Fibroblast of lung (primary cell): ENCODE data around the gene FOXK2. TPM values are rescaled to one million over a fixed set of nuclear protein-coding genes. Genes with fewer than 3 reads are reported as not detected.
"Not testable (repeated sequence)": the region's sequence is repeated elsewhere in the genome, so short reads cannot be mapped to it uniquely, and the experiment has no call there.

Experiments
- DNase-seq, 2 donors: peaks; one replicate each; pipeline versions ENCODE4 v3.0.0 to v3.0.0-alpha.2; 2010; ENCODE audit warnings: low read depth in 2 of 2
- H2AFZ ChIP-seq: 2 replicates; pipeline ENCODE4 v1.5.1; 2012; ENCODE audit warnings: low read length, control low read depth, inconsistent platforms
- H3K27ac ChIP-seq: 2 replicates; pipeline ENCODE4 v1.5.1; 2011; ENCODE audit warnings: low read length, control low read depth; ENCODE audit not compliant: insufficient read depth
- H3K27me3 ChIP-seq: 2 replicates; pipeline ENCODE4 v1.5.1; 2011; ENCODE audit warnings: mild to moderate bottlenecking, low read length; ENCODE audit not compliant: control insufficient read depth, insufficient read depth
- H3K36me3 ChIP-seq: 2 replicates; pipeline ENCODE4 v1.5.1; 2011; ENCODE audit warnings: low read length; ENCODE audit not compliant: control insufficient read depth, insufficient read depth
- H3K4me1 ChIP-seq: 2 replicates; pipeline ENCODE4 v1.5.1; 2011; ENCODE audit warnings: low read length; ENCODE audit not compliant: control insufficient read depth, insufficient read depth; ENCODE audit errors: extremely low read depth
- H3K4me2 ChIP-seq: 2 replicates; pipeline ENCODE4 v1.5.1; 2011; ENCODE audit warnings: low read length, control low read depth; ENCODE audit not compliant: insufficient read depth; ENCODE audit errors: extremely low read depth
- H3K4me3 ChIP-seq, 4 experiments: fragments of 200-600 bp in 1 of 4; sonication (generic) in 1 of 4; replicated peaks in 1 of 4; 2 replicates each; pipeline ENCODE4 v1.5.1; 2011 to 2016; ENCODE audit warnings: low read length in 4 of 4, low read depth in 3 of 4, mild to moderate bottlenecking in 3 of 4, control low read depth in 2 of 4, inconsistent platforms in 1 of 4, mixed read lengths in 1 of 4; ENCODE audit not compliant: insufficient read depth in 1 of 4; ENCODE audit errors: control extremely low read depth in 1 of 4
- H3K79me2 ChIP-seq: 2 replicates; pipeline ENCODE4 v1.5.1; 2012; ENCODE audit warnings: mild to moderate bottlenecking, low read length, inconsistent platforms; ENCODE audit not compliant: control insufficient read depth, insufficient read depth
- H3K9ac ChIP-seq: 2 replicates; pipeline ENCODE4 v1.5.1; 2011; ENCODE audit warnings: mild to moderate bottlenecking, low read length, control low read depth; ENCODE audit not compliant: insufficient read depth
- H3K9me3 ChIP-seq: 2 replicates; pipeline ENCODE4 v1.5.1; 2012; ENCODE audit warnings: low read depth, low read length; ENCODE audit not compliant: control insufficient read depth, insufficient read depth
- H4K20me1 ChIP-seq: 2 replicates; pipeline ENCODE4 v1.5.1; 2011; ENCODE audit warnings: low read length; ENCODE audit not compliant: control insufficient read depth, insufficient read depth; ENCODE audit errors: extremely low read depth
- EZH2 ChIP-seq: IDR thresholded peaks from 2 replicates; pipeline ENCODE4 v1.5.1; 2012; ENCODE audit warnings: low read length, control low read depth, mild to moderate bottlenecking; ENCODE audit errors: missing control alignments
- polyA plus RNA-seq, 2 donors: library from polyadenylated mRNA; depleted of rRNA in 1 of 2; stranded (reverse) in 1 of 2; unstranded in 1 of 2; fragments of >200 nt; gene quantifications; 2 replicates each; pipeline ENCODE4 v1.2.1, GENCODE V29; 2011 to 2012; ENCODE audit warnings: missing spikeins in 1 of 2
- total RNA-seq: library from RNA; depleted of rRNA; stranded (reverse); fragments of >200 nt; gene quantifications from 2 replicates; pipeline ENCODE4 v1.2.1, GENCODE V29; 2014
- TF ChIP-seq, protein P1 (sequence below), 2 donors: IDR thresholded peaks in 1 of 2; conservative IDR thresholded peaks in 1 of 2; 1 replicate in 1 of 2; 2 replicates in 1 of 2; pipeline ENCODE4 v1.5.1; 2011 to 2012; ENCODE audit warnings: low read length in 2 of 2, control low read depth in 1 of 2, inconsistent platforms in 1 of 2, low read depth in 1 of 2, mild to moderate bottlenecking in 1 of 2

Gene FOXK2
- total and polyA plus RNA-seq, 2 donors (not counting 1 experiment from before 2014, with no cell fraction given) = 23.5 to 33.2 TPM

DNA sequence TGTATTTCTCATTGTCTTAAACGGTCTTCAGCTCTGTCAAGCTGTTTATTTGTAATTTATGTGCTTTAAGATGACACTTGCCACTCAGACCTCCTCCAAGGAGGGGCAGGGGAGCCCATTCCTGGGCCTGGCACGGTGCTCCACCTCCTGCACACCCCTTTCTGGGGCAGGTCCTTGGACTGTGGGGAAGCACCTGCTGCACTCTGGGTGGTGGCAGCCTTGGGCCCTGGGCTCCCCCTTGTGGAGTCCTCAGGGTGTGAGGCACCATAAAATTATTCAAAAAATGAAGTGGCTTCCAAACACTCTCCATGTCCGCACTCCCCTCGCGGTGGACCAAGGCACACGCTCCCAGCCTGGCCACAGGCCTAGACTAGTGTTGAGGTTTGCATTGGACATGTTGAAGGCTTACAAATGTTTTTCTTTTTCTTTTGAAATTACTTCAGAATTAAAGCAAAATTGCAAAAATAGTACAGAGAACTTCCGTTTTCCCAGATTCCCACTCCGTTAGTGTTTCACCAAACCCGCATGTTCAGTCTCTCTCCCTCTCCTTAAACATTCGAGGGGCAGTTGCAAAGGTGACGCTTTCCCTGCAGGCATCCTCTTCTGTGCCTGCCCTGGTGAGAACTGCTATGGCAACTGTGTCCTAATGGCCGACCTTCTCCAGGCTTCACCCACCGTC lies 32.4 kb downstream of the FOXK2 start:
- Histone ChIP-seq H3K79me2 (peaks cover 61% of the 10 kb centered on the region), H3K9me3 (no peaks in the 10 kb centered on the region), H3K9ac (no peak overlapping the region), H3K36me3 (no peaks in the 10 kb centered on the region), H3K4me3 (no peak overlapping the region), H3K27ac (no peak overlapping the region), H3K4me1 (peaks cover 3% of the 10 kb centered on the region), H3K27me3 (no peaks in the 10 kb centered on the region), H2AFZ (no peak overlapping the region), H3K4me2 (no peak overlapping the region), H4K20me1 (peaks cover 4% of the 10 kb centered on the region)
- DNase-seq = peak; percentile 69 to 75
- TF ChIP-seq, protein P1, sequence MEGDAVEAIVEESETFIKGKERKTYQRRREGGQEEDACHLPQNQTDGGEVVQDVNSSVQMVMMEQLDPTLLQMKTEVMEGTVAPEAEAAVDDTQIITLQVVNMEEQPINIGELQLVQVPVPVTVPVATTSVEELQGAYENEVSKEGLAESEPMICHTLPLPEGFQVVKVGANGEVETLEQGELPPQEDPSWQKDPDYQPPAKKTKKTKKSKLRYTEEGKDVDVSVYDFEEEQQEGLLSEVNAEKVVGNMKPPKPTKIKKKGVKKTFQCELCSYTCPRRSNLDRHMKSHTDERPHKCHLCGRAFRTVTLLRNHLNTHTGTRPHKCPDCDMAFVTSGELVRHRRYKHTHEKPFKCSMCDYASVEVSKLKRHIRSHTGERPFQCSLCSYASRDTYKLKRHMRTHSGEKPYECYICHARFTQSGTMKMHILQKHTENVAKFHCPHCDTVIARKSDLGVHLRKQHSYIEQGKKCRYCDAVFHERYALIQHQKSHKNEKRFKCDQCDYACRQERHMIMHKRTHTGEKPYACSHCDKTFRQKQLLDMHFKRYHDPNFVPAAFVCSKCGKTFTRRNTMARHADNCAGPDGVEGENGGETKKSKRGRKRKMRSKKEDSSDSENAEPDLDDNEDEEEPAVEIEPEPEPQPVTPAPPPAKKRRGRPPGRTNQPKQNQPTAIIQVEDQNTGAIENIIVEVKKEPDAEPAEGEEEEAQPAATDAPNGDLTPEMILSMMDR (conservative IDR thresholded peaks at IDR 0.05 in 1 of 2, IDR thresholded peaks at IDR 0.05 in 1 of 2; ENCODE audit: low read depth in 1 of 2, low read length in 2 of 2) = peak; percentile 64 to 79
- no peak for TF ChIP-seq EZH2

DNA sequence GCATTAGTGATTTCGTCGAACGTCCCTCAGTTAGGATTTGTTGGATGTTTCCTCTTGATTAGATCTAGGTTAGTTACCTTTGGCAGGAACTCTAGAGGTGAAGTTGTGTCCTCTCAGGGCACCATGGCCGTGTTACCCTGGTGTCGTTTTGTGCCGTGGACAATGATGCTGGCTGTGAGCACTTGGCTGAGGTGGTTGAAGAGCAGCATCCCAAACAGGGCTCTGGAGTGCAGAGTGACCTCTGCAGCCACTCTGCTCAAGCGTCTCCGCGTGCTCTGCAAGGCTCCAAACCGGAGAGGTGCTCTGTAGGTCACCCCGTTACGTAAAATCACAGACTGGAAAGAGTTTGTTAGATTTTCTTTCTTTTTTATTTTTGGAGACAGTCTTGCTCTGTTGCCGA lies 33.0 kb downstream of the FOXK2 start:
- no peak overlapping the region for H3K9ac ChIP-seq
- H3K27ac ChIP-seq = no peak overlapping the region
- no peaks in the 10 kb centered on the region for H3K27me3 ChIP-seq
- no peak overlapping the region for H2AFZ ChIP-seq
- H3K4me1 ChIP-seq = peaks cover 3% of the 10 kb centered on the region
- H3K9me3 ChIP-seq = no peaks in the 10 kb centered on the region
- TF ChIP-seq, protein P1 (conservative IDR thresholded peaks at IDR 0.05 in 1 of 2, IDR thresholded peaks at IDR 0.05 in 1 of 2; ENCODE audit: low read depth in 1 of 2, low read length in 2 of 2) = no peak
- no peak for TF ChIP-seq EZH2
- no peak for DNase-seq
- peaks cover 61% of the 10 kb centered on the region for H3K79me2 ChIP-seq
- peaks cover 4% of the 10 kb centered on the region for H4K20me1 ChIP-seq
- no peak overlapping the region for H3K4me3 ChIP-seq
- H3K36me3 ChIP-seq = no peaks in the 10 kb centered on the region
- H3K4me2 ChIP-seq = no peak overlapping the region

DNA sequence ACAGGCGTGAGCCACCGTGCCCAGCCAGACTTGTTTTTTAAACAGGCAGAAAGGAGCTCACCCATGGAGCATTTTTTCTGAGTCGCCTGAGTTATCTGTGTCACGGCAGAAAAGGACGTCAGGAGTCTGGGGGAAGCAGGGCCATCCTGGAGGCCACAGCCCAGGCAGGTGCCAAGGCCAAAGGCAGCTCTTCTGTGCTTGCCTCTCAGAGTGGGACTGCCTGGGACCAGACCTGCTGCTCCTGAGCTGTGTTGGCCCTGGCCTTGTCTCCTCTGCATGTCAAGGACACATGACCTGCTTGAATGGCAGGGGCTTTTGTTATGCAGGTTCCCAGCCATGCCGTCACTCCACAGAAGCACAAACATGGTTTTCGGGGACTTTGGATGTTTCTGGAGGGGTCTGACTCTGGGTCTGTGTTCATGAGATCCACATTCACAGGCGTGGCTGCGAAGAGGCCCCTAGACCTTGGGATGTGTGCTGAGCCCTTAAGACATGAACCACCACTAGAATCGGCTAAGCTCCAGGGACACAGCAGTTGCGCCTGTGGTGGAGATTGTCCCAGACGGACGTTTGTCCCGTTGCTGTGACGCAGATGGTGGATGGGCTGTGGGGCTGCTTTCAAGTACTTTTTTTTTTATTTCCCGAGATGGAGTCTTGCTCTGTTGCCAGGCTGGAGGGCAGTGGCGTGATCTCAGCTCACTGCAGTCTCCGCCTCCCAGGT lies 33.8 kb downstream of the FOXK2 start:
- Histone ChIP-seq H3K9me3 (no peaks in the 10 kb centered on the region), H3K9ac (no peak overlapping the region), H3K79me2 (peaks cover 61% of the 10 kb centered on the region), H3K27me3 (no peaks in the 10 kb centered on the region), H2AFZ (no peak overlapping the region), H4K20me1 (peaks cover 4% of the 10 kb centered on the region), H3K27ac (no peak overlapping the region), H3K4me2 (no peak overlapping the region), H3K4me3 (no peak overlapping the region), H3K36me3 (no peaks in the 10 kb centered on the region), H3K4me1 (peaks cover 3% of the 10 kb centered on the region)
- TF ChIP-seq, protein P1 (conservative IDR thresholded peaks at IDR 0.05 in 1 of 2, IDR thresholded peaks at IDR 0.05 in 1 of 2; ENCODE audit: low read depth in 1 of 2, low read length in 2 of 2) = no peak
- TF ChIP-seq EZH2 = no peak
- no peak for DNase-seq

DNA sequence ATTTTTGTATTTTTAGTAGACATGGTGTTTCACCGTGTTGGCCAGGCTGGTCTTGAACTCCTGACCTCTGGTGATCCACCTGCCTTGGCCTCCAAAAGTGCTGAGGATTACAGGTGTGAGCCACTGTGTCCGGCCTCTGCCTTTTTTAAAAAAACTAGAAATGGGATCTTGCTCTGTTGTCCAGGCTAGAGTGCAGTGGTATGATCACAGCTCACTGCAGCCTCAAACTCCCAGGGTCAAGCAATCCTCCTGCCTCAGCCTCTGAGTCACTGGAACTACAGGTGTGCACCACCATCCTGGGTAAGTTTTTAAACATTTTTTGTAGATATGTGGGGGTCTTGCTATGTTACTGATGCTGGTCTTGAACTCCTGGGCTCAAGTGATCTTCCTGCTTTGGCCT lies 38.0 kb downstream of the FOXK2 start:
- not testable (repeated sequence) for H3K9ac ChIP-seq, H3K4me1 ChIP-seq, H3K4me3 ChIP-seq, DNase-seq, H3K27ac ChIP-seq, H3K9me3 ChIP-seq, H3K36me3 ChIP-seq, H3K4me2 ChIP-seq, H2AFZ ChIP-seq, H3K27me3 ChIP-seq, H4K20me1 ChIP-seq
- peaks cover 72% of the 10 kb centered on the region for H3K79me2 ChIP-seq
